ENCODE results near the gene ANKRD29. TPM values are rescaled to one million over a fixed set of nuclear protein-coding genes. Genes with fewer than 3 reads are reported as not detected.

Gene ANKRD29
- total RNA-seq, 1 experiment from 2014 or later = 8.2 TPM

- ChIA-PET CTCF (no interaction called here), POLR2A (no interaction called here)
- H3K27me3 ChIP-seq (replicated peaks; ENCODE audit: control insufficient read depth, insufficient read depth, low read length) = no peaks in the 10 kb centered on the region
- no peak for TF ChIP-seq CTCF (IDR thresholded peaks at IDR 0.05; ENCODE audit: insufficient read depth in 1 of 2, low read depth in 1 of 2, low read length in 1 of 2, severe bottlenecking in 1 of 2, unreplicated experiment in 1 of 2)
- H3K4me3 ChIP-seq (ENCODE audit: low read depth, low read length) = no peak overlapping the region
- Mint-ChIP-seq H3K4me3 (ENCODE audit: unreplicated experiment) (no peak overlapping the region), H3K9me3 (ENCODE audit: unreplicated experiment) (no peaks in the 10 kb centered on the region), H3K27me3 (ENCODE audit: insufficient read depth, unreplicated experiment) (no peaks in the 10 kb centered on the region), H3K27ac (ENCODE audit: unreplicated experiment) (no peak overlapping the region), H3K4me1 (ENCODE audit: low read depth, unreplicated experiment) (no peaks in the 10 kb centered on the region), H3K36me3 (ENCODE audit: insufficient read depth, unreplicated experiment) (peaks cover 23% of the 10 kb centered on the region)
- H3K36me3 ChIP-seq (ENCODE audit: control insufficient read depth, insufficient read depth, low read length) = no peaks in the 10 kb centered on the region
- BruUV-seq (replicated peaks) = no TSS peak
- no peaks in the 10 kb centered on the region for H3K9me3 ChIP-seq
- no peak for DNase-seq
- intact Hi-C loops (cut with micrococcal nuclease; ENCODE audit: unreplicated experiment) = loop anchor here (2.0 kb wide), 1 partner anchor 14 kb away; the partner anchor contains the start of gene NPC1
- H3K4me1 ChIP-seq = peaks cover 15% of the 10 kb centered on the region
Observed at GRCh38 chr18:23573020-23573419, 89.7 kb downstream of the ANKRD29 start.

- Mint-ChIP-seq H3K36me3 (ENCODE audit: insufficient read depth, unreplicated experiment) (peaks cover 28% of the 10 kb centered on the region), H3K27me3 (ENCODE audit: insufficient read depth, unreplicated experiment) (no peaks in the 10 kb centered on the region), H3K9me3 (ENCODE audit: unreplicated experiment) (no peaks in the 10 kb centered on the region), H3K4me3 (ENCODE audit: unreplicated experiment) (no peak overlapping the region), H3K27ac (ENCODE audit: unreplicated experiment) (no peak overlapping the region), H3K4me1 (ENCODE audit: low read depth, unreplicated experiment) (no peaks in the 10 kb centered on the region)
- Histone ChIP-seq H3K9me3 (no peaks in the 10 kb centered on the region), H3K27me3 (replicated peaks; ENCODE audit: control insufficient read depth, insufficient read depth, low read length) (no peaks in the 10 kb centered on the region), H3K4me1 (peaks cover 15% of the 10 kb centered on the region), H3K36me3 (ENCODE audit: control insufficient read depth, insufficient read depth, low read length) (no peaks in the 10 kb centered on the region), H3K4me3 (ENCODE audit: low read depth, low read length) (no peak overlapping the region)
- intact Hi-C loops (cut with micrococcal nuclease; ENCODE audit: unreplicated experiment) = loop anchor here (2.0 kb wide), 1 partner anchor 14 kb away; the partner anchor contains the start of gene NPC1
- ChIA-PET POLR2A (no interaction called here), CTCF (no interaction called here)
- DNase-seq = no peak
- TF ChIP-seq CTCF (IDR thresholded peaks at IDR 0.05; ENCODE audit: insufficient read depth in 1 of 2, low read depth in 1 of 2, low read length in 1 of 2, severe bottlenecking in 1 of 2, unreplicated experiment in 1 of 2) = no peak
- no TSS peak for BruUV-seq (replicated peaks)
Observed at GRCh38 chr18:23572570-23572969, 90.1 kb downstream of the ANKRD29 start.

- Histone ChIP-seq H3K4me1 (peaks cover 15% of the 10 kb centered on the region), H3K9me3 (no peaks in the 10 kb centered on the region), H3K36me3 (ENCODE audit: control insufficient read depth, insufficient read depth, low read length) (no peaks in the 10 kb centered on the region), H3K4me3 (ENCODE audit: low read depth, low read length) (no peak overlapping the region), H3K27me3 (replicated peaks; ENCODE audit: control insufficient read depth, insufficient read depth, low read length) (no peaks in the 10 kb centered on the region)
- Mint-ChIP-seq H3K27me3 (ENCODE audit: insufficient read depth, unreplicated experiment) (no peaks in the 10 kb centered on the region), H3K9me3 (ENCODE audit: unreplicated experiment) (no peaks in the 10 kb centered on the region), H3K27ac (ENCODE audit: unreplicated experiment) (no peak overlapping the region), H3K36me3 (ENCODE audit: insufficient read depth, unreplicated experiment) (peaks cover 32% of the 10 kb centered on the region), H3K4me3 (ENCODE audit: unreplicated experiment) (no peak overlapping the region), H3K4me1 (ENCODE audit: low read depth, unreplicated experiment) (no peaks in the 10 kb centered on the region)
- no TSS peak for BruUV-seq (replicated peaks)
- POLR2A ChIA-PET = no interaction called here
- CTCF ChIA-PET = no interaction called here
- no peak for TF ChIP-seq CTCF (IDR thresholded peaks at IDR 0.05; ENCODE audit: insufficient read depth in 1 of 2, low read depth in 1 of 2, low read length in 1 of 2, severe bottlenecking in 1 of 2, unreplicated experiment in 1 of 2)
- DNase-seq = peak in 1 of 2 experiments; percentile 17
- intact Hi-C loops (cut with micrococcal nuclease; ENCODE audit: unreplicated experiment) = loop anchor here (2.0 kb wide), 1 partner anchor 15 kb away; the partner anchor contains the start of gene NPC1
Observed at GRCh38 chr18:23572012-23572411, 90.7 kb downstream of the ANKRD29 start.

All from Caco-2 (cell line).